PC-9 (cell line): ENCODE data around the gene EEF2K. TPM values are rescaled to one million over a fixed set of nuclear protein-coding genes. Genes with fewer than 3 reads are reported as not detected.

Experiments used
- BruUV-seq: library from RNA; stranded (reverse); fragments of 400-500 nt; replicated peaks from 2 replicates; lab custom pipeline; 2021; lab: Mats Ljungman, UMichigan
- CTCF ChIA-PET: fragments of 300-600 bp; sonication (Branson Sonifier 250); formaldehyde crosslinking; loops from one replicate; lab custom pipeline; 2022; ENCODE audit warnings: antibody characterized with exemption; lab: Charles Lee
- POLR2A ChIA-PET: fragments of 300-600 bp; sonication (Branson Sonifier 250); formaldehyde crosslinking; loops from one replicate; lab custom pipeline; 2022; ENCODE audit warnings: antibody characterized with exemption; ENCODE audit not compliant: unreplicated experiment; lab: Charles Lee
- DNase-seq, 2 experiments: peaks; one replicate each; pipeline versions ENCODE4 v3.0.0 to v3.0.0-alpha.2; 2015 to 2022; ENCODE audit warnings: mixed read lengths in 1 of 2
- H2AFZ ChIP-seq: fragments of 200-600 bp; sonication (generic); 2 replicates; pipeline ENCODE4 v1.8.1; 2017; ENCODE audit warnings: antibody characterized with exemption
- H3F3A ChIP-seq: fragments of 200-600 bp; sonication (generic); 2 replicates; pipeline ENCODE4 v1.8.1; 2017; ENCODE audit warnings: antibody characterized with exemption, mild to moderate bottlenecking, low read depth; ENCODE audit not compliant: insufficient read depth
- H3K27ac ChIP-seq: fragments of 200-600 bp; sonication (generic); 2 replicates; pipeline ENCODE4 v1.6.1; 2016; ENCODE audit warnings: mixed run types
- H3K27me3 ChIP-seq: fragments of 200-600 bp; sonication (generic); 2 replicates; pipeline ENCODE4 v1.6.1; 2016; ENCODE audit warnings: low read depth, mixed run types; ENCODE audit not compliant: insufficient read depth
- H3K36me3 ChIP-seq: fragments of 200-600 bp; sonication (generic); 2 replicates; pipeline ENCODE4 v1.6.1; 2016; ENCODE audit warnings: low read depth, mixed run types
- H3K4me1 ChIP-seq: fragments of 200-600 bp; sonication (generic); replicated peaks from 2 replicates; pipeline ENCODE4 v1.6.1; 2016; ENCODE audit warnings: mixed run types; ENCODE audit not compliant: insufficient read depth
- H3K4me2 ChIP-seq: fragments of 200-600 bp; sonication (generic); 2 replicates; pipeline ENCODE4 v1.6.1; 2017; ENCODE audit warnings: mixed run types
- H3K4me3 ChIP-seq: fragments of 200-600 bp; sonication (generic); 2 replicates; pipeline ENCODE4 v1.6.1; 2016; ENCODE audit warnings: mixed run types
- H3K79me2 ChIP-seq: fragments of 200-600 bp; sonication (generic); 2 replicates; pipeline ENCODE4 v1.6.1; 2017; ENCODE audit warnings: low read depth, mixed run types
- H3K9me2 ChIP-seq: fragments of 200-600 bp; sonication (generic); 2 replicates; pipeline ENCODE4 v1.8.1; 2017; ENCODE audit warnings: mild to moderate bottlenecking; ENCODE audit not compliant: insufficient read depth
- H3K9me3 ChIP-seq: fragments of 200-600 bp; sonication (generic); 2 replicates; pipeline ENCODE4 v1.8.1; 2016; ENCODE audit warnings: low read depth; ENCODE audit not compliant: insufficient read depth
- H4K20me1 ChIP-seq: fragments of 200-600 bp; sonication (generic); 2 replicates; pipeline ENCODE4 v1.8.1; 2017; ENCODE audit not compliant: insufficient read depth
- CTCF ChIP-seq: fragments of 200-600 bp; sonication (generic); conservative IDR thresholded peaks from 2 replicates; pipeline ENCODE4 v1.6.1; 2017; ENCODE audit warnings: mixed run types, antibody characterized with exemption, mild to moderate bottlenecking, moderate library complexity
- EZH2 ChIP-seq: fragments of 200-600 bp; sonication (generic); IDR thresholded peaks from 2 replicates; pipeline ENCODE4 v1.8.0; 2017; ENCODE audit warnings: antibody characterized with exemption, low read depth
- intact Hi-C: fragments of 100-400 bp; cut with micrococcal nuclease; formaldehyde crosslinking; loops from one replicate; pipeline ENCODE4 v1.10.0; 2022; ENCODE audit not compliant: unreplicated experiment
- total RNA-seq: library from RNA; stranded (reverse); gene quantifications from 2 replicates; pipeline ENCODE4 v1.2.3, GENCODE V29; 2021

EEF2K gene
- total RNA-seq, 1 experiment from 2014 or later = 29.8 TPM

- H3K27me3 ChIP-seq = no peaks in the 10 kb centered on the region
- no TSS peak for BruUV-seq
- H4K20me1 ChIP-seq = no peaks in the 10 kb centered on the region
- intact Hi-C loops = no loop called here
- H3K36me3 ChIP-seq = no peaks in the 10 kb centered on the region
- no peak overlapping the region for H2AFZ ChIP-seq
- H3K4me1 ChIP-seq = peaks cover 10% of the 10 kb centered on the region
- POLR2A ChIA-PET = interaction anchor here (0.6 kb wide), 1 partner anchor 139 kb away, joined by 4 read pairs; no protein-coding TSS in a partner anchor
- no peak overlapping the region for H3K4me3 ChIP-seq
- no peak for DNase-seq
- CTCF ChIA-PET = no interaction called here
- H3K27ac ChIP-seq = peak overlapping the region; percentile 32; the same call in 1 of the 2 replicates
- no peaks in the 10 kb centered on the region for H3K79me2 ChIP-seq
- peaks cover 15% of the 10 kb centered on the region; the same call in 1 of the 2 replicates for H3F3A ChIP-seq
- H3K9me3 ChIP-seq = no peaks in the 10 kb centered on the region
- TF ChIP-seq EZH2 (no peak), CTCF (no peak)
- H3K4me2 ChIP-seq = no peak overlapping the region
- H3K9me2 ChIP-seq = no peaks in the 10 kb centered on the region
Observed at GRCh38 chr16:22292320-22292719, 86.2 kb downstream of the EEF2K start.

GRCh38 chr16:22293137-22294106, 87.3 kb downstream of the EEF2K start:
- H3K9me2 ChIP-seq = no peaks in the 10 kb centered on the region
- CTCF ChIA-PET = no interaction called here

More at GRCh38 chr16:22293137-22294106, 87.3 kb downstream of the EEF2K start:
- BruUV-seq = no TSS peak
- intact Hi-C loops = no loop called here
- Histone ChIP-seq H3K36me3 (no peaks in the 10 kb centered on the region), H3K4me2 (no peak overlapping the region), H4K20me1 (0 out of 2 replicates have a peak, but pooled peaks cover 5% of the 10 kb centered on the region), H3K4me1 (peaks cover 10% of the 10 kb centered on the region), H3F3A (peaks cover 23% of the 10 kb centered on the region; the same call in 1 of the 2 replicates), H2AFZ (no peak overlapping the region), H3K9me3 (no peaks in the 10 kb centered on the region), H3K27ac (no peak overlapping the region), H3K79me2 (peaks cover 4% of the 10 kb centered on the region), H3K4me3 (no peak overlapping the region), H3K27me3 (no peaks in the 10 kb centered on the region)
- POLR2A ChIA-PET = no interaction called here
- TF ChIP-seq CTCF = no peak
- no peak for TF ChIP-seq EZH2
- DNase-seq = no peak
